Camera-type eye (tissue), 1 donor: Measurements from ENCODE around the gene MARVELD1. TPM values are rescaled to one million over a fixed set of nuclear protein-coding genes. Genes with fewer than 3 reads are reported as not detected.

Experiments used
- total RNA-seq: library from RNA; depleted of rRNA; stranded (reverse); fragments of >200 nt; gene quantifications from one replicate; pipeline ENCODE4 v1.2.3, GENCODE V29; 2014

MARVELD1 gene
- 21.4 TPM for total RNA-seq

GRCh38 chr10:97713339-97713825 is at the start of gene MARVELD1:
Gene MARVELD1, plus strand, starts transcription at chr10:97713730. Its CDS starts 147 bp downstream, at chr10:97713877.

GRCh38 chr10:97686962-97687784 is 26.4 kb upstream of the MARVELD1 start, which contains the start of gene AVPI1:
Gene AVPI1, minus strand, starts transcription at chr10:97687241. Its CDS starts 7,336 bp downstream, at chr10:97679905.

GRCh38 chr10:97736902-97737769 is 23.6 kb downstream of the MARVELD1 start, which contains the start of gene ZFYVE27:
Gene ZFYVE27, plus strand, starts transcription at chr10:97737128. Its CDS starts 1,350 bp downstream, at chr10:97738478.

Other genes with a start within 250 kb of the MARVELD1 start
- gene MMS19, start 215.3 kb upstream of the MARVELD1 start, total RNA-seq = 92.5 TPM
- 5.5 TPM for gene UBTD1, start 214.8 kb upstream of the MARVELD1 start, total RNA-seq
- 0.55 TPM for gene ANKRD2, start 141.0 kb upstream of the MARVELD1 start, total RNA-seq
- gene HOGA1, start 129.3 kb upstream of the MARVELD1 start, total RNA-seq = 1.6 TPM
- gene C10orf62, start 124.0 kb upstream of the MARVELD1 start, total RNA-seq = not detected
- gene MORN4, start 80.2 kb upstream of the MARVELD1 start, total RNA-seq = 15.7 TPM
- gene PI4K2A, start 73.1 kb upstream of the MARVELD1 start, total RNA-seq = 20.6 TPM
- gene AVPI1, start 26.5 kb upstream of the MARVELD1 start, total RNA-seq = 14.2 TPM
- gene ZFYVE27, start 23.4 kb downstream of the MARVELD1 start, total RNA-seq = 30.5 TPM
- gene SFRP5, start 58.3 kb downstream of the MARVELD1 start, total RNA-seq = 68.7 TPM
- 2.2 TPM for gene GOLGA7B, start 136.1 kb downstream of the MARVELD1 start, total RNA-seq